GM12892 (cell line): Measurements from ENCODE around the gene SRRM3. TPM values are rescaled to one million over a fixed set of nuclear protein-coding genes. Genes with fewer than 3 reads are reported as not detected.
A peak's percentile ranks its signal among the peaks of the same experiment; 100 is the strongest.
"Not testable (repeated sequence)": the region's sequence is repeated elsewhere in the genome, so short reads cannot be mapped to it uniquely, and the experiment has no call there.

Experiments used
- DNase-seq: peaks from one replicate; pipeline ENCODE4 v3.0.0; 2011; ENCODE audit not compliant: insufficient read length
- FAIRE-seq: peaks from 2 replicates; lab custom pipeline; 2011; peaks lifted over from hg19 to GRCh38; lab: Jason Lieb, UNC
- POLR2A ChIP-seq: IDR thresholded peaks from 2 replicates; pipeline ENCODE4 v1.6.1; 2011; ENCODE audit warnings: low read depth, low read length, control low read depth
- POLR2AphosphoS5 ChIP-seq: IDR thresholded peaks from 2 replicates; pipeline ENCODE4 v1.6.1; 2011; ENCODE audit warnings: low read depth, low read length, control low read depth
- TAF1 ChIP-seq: IDR thresholded peaks from 2 replicates; pipeline ENCODE4 v1.6.1; 2011; ENCODE audit warnings: low read depth, mild to moderate bottlenecking, control low read depth, low read length, borderline replicate concordance
- polyA plus RNA-seq: library from polyadenylated mRNA; unstranded; fragments of >200 nt; gene quantifications from one replicate; pipeline ENCODE4 v1.2.1, GENCODE V29; 2012; ENCODE audit warnings: missing spikeins, inconsistent platforms; ENCODE audit not compliant: missing spikeins

SRRM3 gene, protein sequence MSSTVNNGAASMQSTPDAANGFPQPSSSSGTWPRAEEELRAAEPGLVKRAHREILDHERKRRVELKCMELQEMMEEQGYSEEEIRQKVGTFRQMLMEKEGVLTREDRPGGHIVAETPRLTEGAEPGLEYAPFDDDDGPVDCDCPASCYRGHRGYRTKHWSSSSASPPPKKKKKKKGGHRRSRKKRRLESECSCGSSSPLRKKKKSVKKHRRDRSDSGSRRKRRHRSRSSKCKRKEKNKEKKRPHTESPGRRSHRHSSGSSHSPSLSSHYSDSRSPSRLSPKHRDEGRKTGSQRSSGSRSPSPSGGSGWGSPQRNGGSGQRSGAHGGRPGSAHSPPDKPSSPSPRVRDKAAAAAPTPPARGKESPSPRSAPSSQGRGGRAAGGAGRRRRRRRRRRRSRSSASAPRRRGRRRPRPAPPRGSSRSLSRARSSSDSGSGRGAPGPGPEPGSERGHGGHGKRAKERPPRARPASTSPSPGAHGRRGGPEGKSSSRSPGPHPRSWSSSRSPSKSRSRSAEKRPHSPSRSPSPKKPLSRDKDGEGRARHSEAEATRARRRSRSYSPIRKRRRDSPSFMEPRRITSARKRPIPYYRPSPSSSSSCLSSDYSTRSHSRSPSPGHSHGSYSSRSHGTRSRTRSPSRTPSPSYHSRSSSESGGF
- polyA plus RNA-seq: not detected

- TF ChIP-seq POLR2A: no peak
- TF ChIP-seq TAF1: no peak
- no peak for TF ChIP-seq POLR2AphosphoS5
- peak; percentile 82 for FAIRE-seq
- peak; percentile 75 for DNase-seq
Observed at GRCh38 chr7:76201732-76202665, at the start of gene SRRM3. Gene SRRM3 (plus strand): TSS chr7:76201896. CDS start chr7:76235067, 33,171 bp downstream.

- TF ChIP-seq POLR2A (no peak), TAF1 (no peak), POLR2AphosphoS5 (no peak)
- FAIRE-seq: no peak
- DNase-seq: no peak
Observed at GRCh38 chr7:76151932-76152331, 49.8 kb upstream of the SRRM3 start.

DNA sequence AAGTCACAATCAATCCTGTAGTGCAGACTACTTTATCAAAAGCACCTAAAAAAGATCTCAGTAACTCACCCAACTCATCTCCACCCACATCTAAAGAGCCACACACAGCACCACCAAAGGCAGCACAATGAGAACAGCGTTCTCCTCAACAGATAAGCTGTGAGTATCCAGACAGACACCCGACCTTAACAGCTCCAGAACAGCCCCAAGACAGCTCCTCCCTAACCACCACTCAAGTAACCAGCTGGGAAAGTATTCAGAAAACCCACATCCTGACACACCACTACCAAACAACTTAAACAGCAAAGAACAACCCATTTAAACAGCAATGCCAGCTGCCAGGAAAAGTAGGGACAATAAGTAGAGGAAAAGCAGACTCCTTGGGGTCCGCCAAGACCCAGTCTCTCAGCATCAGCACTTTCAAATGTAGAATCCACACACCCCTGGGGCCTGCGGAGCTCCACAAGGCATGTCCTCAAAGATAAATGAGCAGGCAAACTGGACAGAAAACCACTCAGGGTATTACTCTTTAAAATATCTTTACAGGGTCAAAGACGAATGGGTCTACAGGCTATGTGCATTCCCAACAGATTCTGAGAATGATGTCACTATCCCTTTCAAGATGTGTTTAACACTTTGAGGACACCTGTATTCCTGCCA is 48.0 kb upstream of the SRRM3 start:
- not testable (repeated sequence) for FAIRE-seq, DNase-seq

DNA sequence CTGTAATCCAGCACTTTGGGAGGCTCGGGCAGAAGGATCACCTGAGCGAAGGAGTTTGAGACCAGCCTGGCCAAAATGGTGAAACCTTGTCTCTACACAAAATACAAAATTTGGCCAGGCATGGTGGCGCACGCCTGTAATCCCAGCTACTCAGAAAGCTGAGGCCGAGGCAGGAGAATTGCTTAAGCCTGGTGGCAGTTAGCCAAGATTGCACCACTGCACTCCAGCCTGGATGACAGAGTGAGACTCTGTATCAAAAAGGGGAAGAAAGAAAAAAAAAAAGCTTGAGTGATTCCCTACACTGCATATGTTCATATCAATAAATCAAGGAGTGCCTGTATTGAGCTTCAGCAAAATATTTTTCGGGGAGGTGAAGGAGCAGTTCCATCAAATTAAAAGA is 45.8 kb upstream of the SRRM3 start:
- DNase-seq (no peak), FAIRE-seq (no peak)
- TF ChIP-seq POLR2AphosphoS5 (no peak), TAF1 (no peak), POLR2A (no peak)

GRCh38 chr7:76156992-76157685 is 44.6 kb upstream of the SRRM3 start:
- DNase-seq, FAIRE-seq: not testable (repeated sequence)

DNA sequence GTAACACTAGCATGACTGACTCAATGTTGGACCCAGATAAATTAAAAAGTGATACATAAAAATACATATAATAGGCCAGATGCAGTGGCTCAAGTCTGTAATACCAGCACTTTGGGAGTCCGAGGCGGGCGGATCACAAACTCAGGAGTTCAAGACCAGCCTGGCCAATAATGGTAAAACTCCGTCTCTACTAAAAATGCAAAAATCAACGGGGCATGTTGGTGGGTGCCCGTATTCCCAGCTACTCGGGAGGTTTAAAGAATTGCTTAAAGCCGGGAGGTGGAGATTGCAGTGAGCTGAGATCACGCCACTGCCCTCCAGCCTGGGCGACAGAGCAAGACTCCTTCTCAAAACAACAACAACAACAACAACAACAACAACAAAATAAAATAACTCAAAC is 43.3 kb upstream of the SRRM3 start:
- DNase-seq, FAIRE-seq: not testable (repeated sequence)

DNA sequence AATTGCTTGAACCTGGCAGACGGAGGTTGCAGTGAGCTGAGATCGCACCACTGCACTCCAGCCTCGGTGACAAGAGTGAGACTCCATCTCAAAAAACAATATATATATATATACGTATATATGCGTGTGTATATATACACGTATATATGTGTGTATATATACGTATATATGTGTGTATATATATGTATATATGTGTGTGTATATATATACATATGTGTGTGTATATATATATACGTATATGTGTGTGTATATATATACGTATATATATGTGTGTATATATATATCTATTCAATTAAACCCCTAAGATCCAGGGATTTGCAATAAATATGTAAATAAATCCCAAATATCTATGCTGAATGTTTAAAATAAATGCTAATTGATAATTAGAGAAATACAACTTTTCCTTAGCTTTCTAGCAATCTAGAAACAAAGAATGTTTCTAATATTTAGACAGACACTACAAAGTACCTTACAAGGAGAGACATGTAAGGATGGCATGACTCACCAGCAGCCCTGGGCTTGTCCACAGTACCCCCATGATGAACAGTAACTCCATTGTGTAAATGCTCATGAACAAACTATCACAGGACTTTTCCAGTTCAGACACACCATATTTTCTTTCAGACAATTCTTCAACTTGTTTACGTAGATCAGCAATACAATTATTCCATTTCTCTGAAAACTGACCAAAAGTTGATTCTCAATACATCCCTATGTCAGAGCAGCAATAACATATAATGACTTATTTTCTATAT is 39.1 kb upstream of the SRRM3 start:
- not testable (repeated sequence) for FAIRE-seq, DNase-seq

DNA sequence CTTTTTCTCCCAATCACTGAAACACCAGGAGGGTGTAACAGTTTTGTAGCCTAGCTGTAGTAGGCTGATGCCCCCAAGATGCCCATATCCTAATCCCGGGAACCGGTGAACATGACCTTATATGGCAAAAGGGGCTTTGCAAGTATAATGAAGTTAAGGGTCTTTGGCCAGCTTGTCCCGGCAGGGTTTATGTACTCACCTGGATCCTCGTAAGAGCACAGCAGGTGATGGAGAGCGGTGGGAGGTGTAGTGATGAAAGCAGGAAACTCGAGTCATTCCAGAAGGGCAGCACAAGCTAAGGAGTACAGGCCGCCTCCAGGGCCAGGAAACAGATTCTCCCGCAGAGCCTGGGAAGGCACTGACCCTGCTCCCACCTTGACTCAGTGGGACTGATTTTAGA is 37.9 kb upstream of the SRRM3 start:
- DNase-seq, FAIRE-seq: not testable (repeated sequence)

DNA sequence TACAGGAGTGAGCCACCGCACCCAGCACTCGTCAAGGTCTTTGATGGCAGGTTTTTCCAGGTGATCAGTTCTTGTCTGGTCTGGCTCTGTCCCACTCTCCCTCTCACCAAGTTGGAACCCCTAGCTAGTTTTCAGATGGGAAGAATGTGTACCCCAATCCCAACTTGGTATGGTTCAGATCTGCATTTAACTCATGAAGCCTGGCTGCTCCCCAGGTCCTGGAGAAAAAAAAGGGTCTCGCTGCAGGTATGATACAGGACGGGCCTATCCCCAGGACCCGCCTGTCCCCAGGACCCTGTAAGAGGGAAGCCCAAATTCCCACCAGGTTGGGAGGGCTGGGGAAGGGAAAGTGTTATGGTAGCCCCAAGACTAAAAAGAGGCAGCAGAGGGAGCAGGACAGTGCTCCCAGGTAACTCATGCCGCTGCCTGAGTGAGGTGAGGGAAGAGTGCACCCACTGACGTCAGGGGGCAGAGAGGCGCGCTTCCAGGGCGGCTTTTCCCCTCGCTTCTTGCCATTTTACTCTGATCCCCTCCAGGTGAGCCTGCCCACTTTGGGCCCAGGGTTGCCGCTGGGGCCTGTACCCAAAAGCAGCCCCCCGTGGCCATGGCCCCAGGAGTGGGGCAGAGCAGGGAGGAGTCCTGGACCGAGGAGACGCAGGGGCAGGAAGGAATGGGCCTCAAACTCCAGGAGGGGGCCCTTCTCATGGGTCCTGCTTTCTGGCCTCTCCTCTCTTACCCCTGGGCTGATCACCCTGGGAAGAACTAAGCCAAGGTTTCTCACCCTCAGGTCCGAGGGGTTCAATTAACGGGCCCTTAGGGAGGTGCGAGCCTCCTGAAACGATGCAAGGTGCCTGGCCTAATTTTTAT is 36.4 kb upstream of the SRRM3 start:
- DNase-seq: no peak
- TF ChIP-seq POLR2A (no peak), POLR2AphosphoS5 (no peak)
- FAIRE-seq: no peak

DNA sequence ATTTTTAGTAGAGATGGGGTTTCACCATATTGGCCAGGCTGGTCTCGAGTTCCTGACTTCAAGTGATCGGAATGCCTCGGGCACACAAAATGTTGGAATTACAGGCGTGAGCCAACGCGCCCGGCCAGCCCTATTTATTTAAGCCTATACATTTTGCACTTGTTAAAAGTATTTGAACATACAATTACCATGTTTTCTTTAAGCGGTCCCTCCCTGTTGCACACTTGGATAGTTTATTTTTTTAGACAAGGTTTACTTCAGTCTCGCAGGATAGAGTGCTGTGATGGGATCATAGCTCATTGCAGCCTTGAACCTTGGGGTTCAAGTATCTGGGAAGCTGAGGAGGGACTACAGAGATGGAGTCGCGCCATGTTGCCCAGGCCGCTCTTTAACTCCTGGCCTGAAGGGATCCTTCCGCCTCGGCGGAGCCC is 35.7 kb upstream of the SRRM3 start:
- FAIRE-seq (no peak), DNase-seq (no peak)
- no peak for TF ChIP-seq POLR2AphosphoS5
- no peak for TF ChIP-seq TAF1
